Left ventricle myocardium inferior (tissue), 1 donor: Measurements from ENCODE around the gene TRIM24. TPM values are rescaled to one million over a fixed set of nuclear protein-coding genes. Genes with fewer than 3 reads are reported as not detected.

ENCODE experiments used
- DNase-seq: peaks from one replicate; pipeline ENCODE4 v3.0.0-alpha.2; 2020
- H3K27ac ChIP-seq: fragments of 200-600 bp; replicated peaks from 2 replicates; pipeline ENCODE4 v1.8.0; 2021
- H3K27me3 ChIP-seq: fragments of 200-600 bp; 2 replicates; pipeline ENCODE4 v1.8.0; 2021; ENCODE audit warnings: low read depth
- H3K36me3 ChIP-seq: fragments of 200-600 bp; 2 replicates; pipeline ENCODE4 v1.8.0; 2021
- H3K4me1 ChIP-seq: fragments of 200-600 bp; 2 replicates; pipeline ENCODE4 v1.8.0; 2021
- H3K4me3 ChIP-seq: fragments of 200-600 bp; 2 replicates; pipeline ENCODE4 v1.8.0; 2021; ENCODE audit warnings: mild to moderate bottlenecking, moderate library complexity
- H3K9me3 ChIP-seq: fragments of 200-600 bp; replicated peaks from 2 replicates; pipeline ENCODE4 v1.8.0; 2021
- CTCF ChIP-seq: fragments of 200-600 bp; IDR thresholded peaks from 2 replicates; pipeline ENCODE4 v1.8.0; 2021; ENCODE audit warnings: antibody characterized with exemption, mild to moderate bottlenecking, borderline replicate concordance
- intact Hi-C: fragments of 100-400 bp; cut with micrococcal nuclease; formaldehyde crosslinking; loops from one replicate; pipeline ENCODE4 v1.11.0; 2022
- total RNA-seq: library from RNA; stranded (reverse); fragmentation: NEBNext Ultra II Directional; extraction: Animal tissue kit (Norgen Biotek cat#: 25700); gene quantifications from one replicate; pipeline ENCODE4 v1.2.1, GENCODE V29; 2021
- donor health status: DM: no; HTN: yes; CAD: no; lungs with severe emphysema.

The TRIM24 gene
- total RNA-seq, 1 donor from 2014 or later, result 18.8 TPM

- Histone ChIP-seq H3K4me1 (no peaks in the 10 kb centered on the region), H3K36me3 (no peaks in the 10 kb centered on the region), H3K4me3 (no peak overlapping the region), H3K27me3 (no peaks in the 10 kb centered on the region), H3K9me3 (peaks cover 8% of the 10 kb centered on the region), H3K27ac (no peak overlapping the region)
- intact Hi-C loops, result no loop called here
- no peak for TF ChIP-seq CTCF
- no peak for DNase-seq
These were observed 150.7 kb downstream of the TRIM24 start for GRCh38 chr7:138610671-138611170.

GRCh38 chr7:138613630-138614029, 153.6 kb downstream of the TRIM24 start:
- intact Hi-C loops, result no loop called here
- no peak for DNase-seq
- no peak overlapping the region for H3K27ac ChIP-seq
- no peaks in the 10 kb centered on the region for H3K36me3 ChIP-seq
- TF ChIP-seq CTCF, result no peak
- no peak overlapping the region for H3K4me3 ChIP-seq
- H3K27me3 ChIP-seq, result no peaks in the 10 kb centered on the region
- no peaks in the 10 kb centered on the region for H3K9me3 ChIP-seq
- H3K4me1 ChIP-seq, result no peaks in the 10 kb centered on the region

GRCh38 chr7:138616085-138616484, 156.0 kb downstream of the TRIM24 start:
- Histone ChIP-seq H3K36me3 (no peaks in the 10 kb centered on the region), H3K27ac (no peak overlapping the region), H3K4me3 (no peak overlapping the region), H3K9me3 (no peaks in the 10 kb centered on the region), H3K27me3 (no peaks in the 10 kb centered on the region), H3K4me1 (no peaks in the 10 kb centered on the region)
- no peak for DNase-seq
- TF ChIP-seq CTCF, result no peak
- intact Hi-C loops, result no loop called here

- no peak for DNase-seq
- Histone ChIP-seq H3K4me3 (no peak overlapping the region), H3K27me3 (no peaks in the 10 kb centered on the region), H3K27ac (no peak overlapping the region), H3K36me3 (no peaks in the 10 kb centered on the region), H3K9me3 (no peaks in the 10 kb centered on the region), H3K4me1 (no peaks in the 10 kb centered on the region)
- TF ChIP-seq CTCF, result no peak
- intact Hi-C loops, result no loop called here
These were observed 158.4 kb downstream of the TRIM24 start for GRCh38 chr7:138618506-138618905.

- TF ChIP-seq CTCF, result no peak
- intact Hi-C loops, result no loop called here
- no peak overlapping the region for H3K27ac ChIP-seq
- DNase-seq, result no peak
- H3K9me3 ChIP-seq, result no peaks in the 10 kb centered on the region
- no peaks in the 10 kb centered on the region for H3K4me1 ChIP-seq
- H3K27me3 ChIP-seq, result no peaks in the 10 kb centered on the region
- no peaks in the 10 kb centered on the region for H3K36me3 ChIP-seq
- H3K4me3 ChIP-seq, result no peak overlapping the region
These were observed 158.9 kb downstream of the TRIM24 start for GRCh38 chr7:138618933-138619332.

- H3K36me3 ChIP-seq, result no peaks in the 10 kb centered on the region
- H3K9me3 ChIP-seq, result no peaks in the 10 kb centered on the region
- TF ChIP-seq CTCF, result no peak
- intact Hi-C loops, result no loop called here
- H3K4me1 ChIP-seq, result no peaks in the 10 kb centered on the region
- H3K27me3 ChIP-seq, result no peaks in the 10 kb centered on the region
- H3K4me3 ChIP-seq, result no peak overlapping the region
- DNase-seq, result no peak
- no peak overlapping the region for H3K27ac ChIP-seq
These were observed 162.8 kb downstream of the TRIM24 start for GRCh38 chr7:138622841-138623240.
